ENCODE results near the gene FLNC. TPM values are rescaled to one million over a fixed set of nuclear protein-coding genes. Genes with fewer than 3 reads are reported as not detected.

FLNC gene
- total and polyA plus RNA-seq, 2 of the 13 experiments (the other 11 are each of a cell fraction or from before 2014, with no cell fraction given), result 0.02 TPM; not detected in 1

GRCh38 chr7:128793181-128793547 lies 37.0 kb upstream of the FLNC start:
- 81% methylated on average over 5 of the region's 5 CpGs for WGBS (ENCODE audit: low lambda C conversion rate)
- CTCF ChIA-PET (ENCODE audit: low intra/inter-chr PET ratio, low total read pairs), result no interaction called here

GRCh38 chr7:128794020-128794419 lies 36.2 kb upstream of the FLNC start:
- Histone ChIP-seq H3K27me3 (ENCODE audit: control insufficient read depth in 1 of 2, insufficient read depth in 2 of 2, low read length in 2 of 2) (peaks cover 7 to 36% of the 10 kb centered on the region in 2 experiments; a peak in 4 of 5 replicates), H3K9me3 (ENCODE audit: low read length) (no peaks in the 10 kb centered on the region), H3K4me1 (ENCODE audit: insufficient read depth, low read length) (peaks cover 10% of the 10 kb centered on the region), H3K27ac (ENCODE audit: extremely low read length, insufficient read depth, low read length) (no peak overlapping the region), H3K4me3 (replicated peaks in 1 of 3; ENCODE audit: insufficient read depth in 1 of 3, low read depth in 2 of 3, low read length in 3 of 3) (no peak overlapping the region), H3K9ac (ENCODE audit: insufficient read depth, low read depth, low read length) (no peak overlapping the region), H3K79me2 (ENCODE audit: insufficient read depth, low read length) (no peaks in the 10 kb centered on the region), H3K36me3 (replicated peaks in 1 of 2; ENCODE audit: control insufficient read depth in 1 of 2, insufficient read depth in 2 of 2, low read length in 2 of 2) (no peaks in the 10 kb centered on the region), H4K20me1 (ENCODE audit: insufficient read depth, low read length) (no peaks in the 10 kb centered on the region), H3K4me2 (ENCODE audit: low read depth, low read length) (no peak overlapping the region), H2AFZ (ENCODE audit: low read length) (no peak overlapping the region)
- no peak for DNase-seq (ENCODE audit: low spot score)
- no peak for ATAC-seq
- TF ChIP-seq THAP7 (CRISPR knock-in tag; IDR thresholded peaks at IDR 0.05) (no peak), SAFB2 (CRISPR knock-in tag; IDR thresholded peaks at IDR 0.05; ENCODE audit: borderline replicate concordance, low read depth) (no peak), DMTF1 (CRISPR knock-in tag; IDR thresholded peaks at IDR 0.05) (no peak), STAG1 (CRISPR knock-in tag; IDR thresholded peaks at IDR 0.05) (peak; percentile 32), CTCF (CRISPR knock-in tag; IDR thresholded peaks at IDR 0.05) (peak; percentile 53), ZNF704 (CRISPR knock-in tag; IDR thresholded peaks at IDR 0.05; ENCODE audit: borderline replicate concordance) (no peak)
- in situ Hi-C loops (cut with HindIII; ENCODE audit: extremely low pct_ligation_motif_present, low pct_unique_long_range_greater_than_20kb) (loop anchor here (5.0 kb wide), 1 partner anchor 88 kb away; no protein-coding TSS in a partner anchor), intact Hi-C loops (cut with micrococcal nuclease; ENCODE audit: unreplicated experiment) (loop anchor here (2.0 kb wide), 1 partner anchor 85 kb away; no protein-coding TSS in a partner anchor)
- FAIRE-seq, result no peak
- 22% methylated on average over 3 of the region's 3 CpGs for WGBS (ENCODE audit: low lambda C conversion rate)
- ChIA-PET CTCF (ENCODE audit: low intra/inter-chr PET ratio, low total read pairs) (no interaction called here), POLR2A (no interaction called here)
- no TSS peak for BruUV-seq (replicated peaks)

More at GRCh38 chr7:128793181-128793547, 37.0 kb upstream of the FLNC start:
- ATAC-seq (no peak), FAIRE-seq (no peak), DNase-seq (ENCODE audit: low spot score) (no peak)
- Histone ChIP-seq H3K4me3 (replicated peaks in 1 of 3; ENCODE audit: insufficient read depth in 1 of 3, low read depth in 2 of 3, low read length in 3 of 3) (no peak overlapping the region), H4K20me1 (ENCODE audit: insufficient read depth, low read length) (no peaks in the 10 kb centered on the region), H3K27me3 (ENCODE audit: control insufficient read depth in 1 of 2, insufficient read depth in 2 of 2, low read length in 2 of 2) (peaks cover 7 to 36% of the 10 kb centered on the region in 2 experiments; a peak in 4 of 5 replicates), H3K4me2 (ENCODE audit: low read depth, low read length) (no peak overlapping the region), H3K36me3 (replicated peaks in 1 of 2; ENCODE audit: control insufficient read depth in 1 of 2, insufficient read depth in 2 of 2, low read length in 2 of 2) (no peaks in the 10 kb centered on the region), H3K27ac (ENCODE audit: extremely low read length, insufficient read depth, low read length) (no peak overlapping the region), H3K79me2 (ENCODE audit: insufficient read depth, low read length) (no peaks in the 10 kb centered on the region), H3K4me1 (ENCODE audit: insufficient read depth, low read length) (peaks cover 17% of the 10 kb centered on the region), H2AFZ (ENCODE audit: low read length) (no peak overlapping the region), H3K9me3 (ENCODE audit: low read length) (no peaks in the 10 kb centered on the region), H3K9ac (ENCODE audit: insufficient read depth, low read depth, low read length) (no peak overlapping the region)
- in situ Hi-C loops (cut with HindIII; ENCODE audit: extremely low pct_ligation_motif_present, low pct_unique_long_range_greater_than_20kb) (loop anchor here (5.0 kb wide), 1 partner anchor 89 kb away; no protein-coding TSS in a partner anchor), intact Hi-C loops (cut with micrococcal nuclease; ENCODE audit: unreplicated experiment) (no loop called here)
- no TSS peak for BruUV-seq (replicated peaks)
- POLR2A ChIA-PET, result no interaction called here
- no peak for TF ChIP-seq MEIS1 (CRISPR knock-in tag; IDR thresholded peaks at IDR 0.05; ENCODE audit: borderline replicate concordance)
